Progenitor cell of endocrine pancreas (in vitro differentiated cells): ENCODE measurements around the gene ENTPD8. TPM values are rescaled to one million over a fixed set of nuclear protein-coding genes. Genes with fewer than 3 reads are reported as not detected.

Experiments
- DNase-seq: peaks from one replicate; pipeline ENCODE4 v3.0.0; 2021; ENCODE audit warnings: low spot score; ENCODE audit not compliant: unreplicated experiment
- H3K27ac Mint-ChIP-seq: 2 replicates; pipeline ENCODE4 v1.8.0; 2021; ENCODE audit warnings: mild to moderate bottlenecking, moderate library complexity, mixed read lengths
- H3K27me3 Mint-ChIP-seq: 2 replicates; pipeline ENCODE4 v1.8.0; 2021; ENCODE audit warnings: mixed read lengths
- H3K36me3 Mint-ChIP-seq: 2 replicates; pipeline ENCODE4 v1.8.0; 2022; ENCODE audit warnings: mixed read lengths; ENCODE audit not compliant: insufficient read depth
- H3K4me1 Mint-ChIP-seq: 2 replicates; pipeline ENCODE4 v1.8.0; 2021; ENCODE audit warnings: low read depth, mixed read lengths
- H3K4me3 Mint-ChIP-seq: 2 replicates; pipeline ENCODE4 v1.8.0; 2021; ENCODE audit warnings: low read depth, mild to moderate bottlenecking, moderate library complexity, mixed read lengths
- H3K9me3 Mint-ChIP-seq: 2 replicates; pipeline ENCODE4 v1.8.0; 2021; ENCODE audit warnings: low read depth, mixed read lengths
- total RNA-seq: library from RNA; stranded (reverse); gene quantifications from 2 replicates; pipeline ENCODE4 v1.2.1, GENCODE V29; 2021
- TF ChIP-seq, protein P1 (sequence below): fragments of 200-600 bp; sonication (generic); IDR thresholded peaks from one replicate; pipeline ENCODE4 v1.5.0; 2021; ENCODE audit warnings: antibody characterized with exemption, mild to moderate bottlenecking; ENCODE audit not compliant: unreplicated experiment

The ENTPD8 gene
- total RNA-seq, 1 donor from 2014 or later = 2.7 TPM

DNA sequence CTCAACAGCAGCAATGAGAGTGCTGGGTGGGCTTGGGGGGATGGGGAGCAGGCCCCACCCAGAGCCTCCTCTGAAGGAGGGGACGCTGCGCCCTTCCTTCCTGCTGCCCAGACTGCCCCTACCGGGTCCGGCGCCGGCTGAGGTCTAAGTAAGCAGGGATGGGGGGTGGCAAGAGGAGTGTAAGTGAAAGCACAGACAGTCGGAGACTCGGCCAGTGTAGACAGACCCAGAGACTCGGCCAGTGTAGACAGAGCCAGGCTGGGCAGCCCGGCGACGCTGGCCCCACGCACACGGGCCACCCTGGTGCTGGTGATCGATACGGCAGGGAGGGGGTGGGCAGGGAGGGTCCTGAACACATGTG lies 7.4 kb upstream of the ENTPD8 start:
- Mint-ChIP-seq H3K9me3 (no peaks in the 10 kb centered on the region), H3K27ac (no peak overlapping the region), H3K4me1 (peaks cover 5% of the 10 kb centered on the region), H3K4me3 (no peak overlapping the region), H3K27me3 (peaks cover 4% of the 10 kb centered on the region), H3K36me3 (no peaks in the 10 kb centered on the region)
- DNase-seq = no peak
- TF ChIP-seq, protein P1, sequence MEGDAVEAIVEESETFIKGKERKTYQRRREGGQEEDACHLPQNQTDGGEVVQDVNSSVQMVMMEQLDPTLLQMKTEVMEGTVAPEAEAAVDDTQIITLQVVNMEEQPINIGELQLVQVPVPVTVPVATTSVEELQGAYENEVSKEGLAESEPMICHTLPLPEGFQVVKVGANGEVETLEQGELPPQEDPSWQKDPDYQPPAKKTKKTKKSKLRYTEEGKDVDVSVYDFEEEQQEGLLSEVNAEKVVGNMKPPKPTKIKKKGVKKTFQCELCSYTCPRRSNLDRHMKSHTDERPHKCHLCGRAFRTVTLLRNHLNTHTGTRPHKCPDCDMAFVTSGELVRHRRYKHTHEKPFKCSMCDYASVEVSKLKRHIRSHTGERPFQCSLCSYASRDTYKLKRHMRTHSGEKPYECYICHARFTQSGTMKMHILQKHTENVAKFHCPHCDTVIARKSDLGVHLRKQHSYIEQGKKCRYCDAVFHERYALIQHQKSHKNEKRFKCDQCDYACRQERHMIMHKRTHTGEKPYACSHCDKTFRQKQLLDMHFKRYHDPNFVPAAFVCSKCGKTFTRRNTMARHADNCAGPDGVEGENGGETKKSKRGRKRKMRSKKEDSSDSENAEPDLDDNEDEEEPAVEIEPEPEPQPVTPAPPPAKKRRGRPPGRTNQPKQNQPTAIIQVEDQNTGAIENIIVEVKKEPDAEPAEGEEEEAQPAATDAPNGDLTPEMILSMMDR = no peak

DNA sequence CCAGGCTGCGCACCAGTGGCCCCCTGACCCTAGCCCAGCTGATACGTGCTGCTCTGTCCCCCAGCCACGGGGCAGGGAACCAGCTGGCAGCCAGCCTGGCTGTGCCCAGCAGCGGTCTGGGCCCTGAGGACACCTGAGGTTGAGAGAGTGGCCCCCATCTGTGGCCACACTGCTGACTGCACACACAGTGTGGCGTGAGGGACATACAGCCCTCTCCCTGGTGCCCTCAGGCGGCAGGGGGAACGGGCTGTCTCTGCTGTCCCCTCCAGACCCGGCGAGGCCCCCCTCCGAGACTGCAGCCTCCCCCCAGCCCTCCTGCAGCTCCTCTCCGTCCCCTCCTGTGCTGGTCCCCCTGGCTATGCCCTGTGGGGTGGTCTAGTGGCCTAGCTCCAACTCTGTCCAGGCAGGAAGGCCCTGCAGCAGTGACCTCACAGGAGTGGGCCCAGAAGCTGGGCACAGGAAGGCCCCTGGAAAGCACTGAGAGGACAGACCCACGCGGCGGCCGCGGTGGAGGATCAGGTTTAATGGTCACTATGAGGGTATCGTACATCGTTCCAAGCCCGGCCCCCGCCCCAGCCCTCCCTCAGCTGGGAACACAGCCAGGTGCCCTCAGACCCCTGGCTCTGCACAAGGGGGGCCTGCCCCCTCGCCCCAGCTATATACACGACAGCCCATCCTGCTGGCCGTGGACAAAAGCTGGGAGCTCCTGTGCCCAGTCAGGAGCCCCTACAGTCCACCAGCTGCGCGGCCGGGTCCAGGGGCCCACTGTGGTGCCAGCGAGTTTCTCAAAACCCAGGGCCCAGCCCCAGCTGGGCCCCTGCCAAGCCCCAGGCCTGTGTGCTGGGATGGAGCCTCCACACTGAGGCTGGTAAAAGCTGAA lies 6.8 kb upstream of the ENTPD8 start:
- Mint-ChIP-seq H3K36me3 (no peaks in the 10 kb centered on the region), H3K4me1 (peaks cover 5% of the 10 kb centered on the region), H3K9me3 (no peaks in the 10 kb centered on the region), H3K27me3 (peaks cover 6% of the 10 kb centered on the region), H3K4me3 (no peak overlapping the region), H3K27ac (no peak overlapping the region)
- no peak for DNase-seq
- TF ChIP-seq, protein P1 = no peak

DNA sequence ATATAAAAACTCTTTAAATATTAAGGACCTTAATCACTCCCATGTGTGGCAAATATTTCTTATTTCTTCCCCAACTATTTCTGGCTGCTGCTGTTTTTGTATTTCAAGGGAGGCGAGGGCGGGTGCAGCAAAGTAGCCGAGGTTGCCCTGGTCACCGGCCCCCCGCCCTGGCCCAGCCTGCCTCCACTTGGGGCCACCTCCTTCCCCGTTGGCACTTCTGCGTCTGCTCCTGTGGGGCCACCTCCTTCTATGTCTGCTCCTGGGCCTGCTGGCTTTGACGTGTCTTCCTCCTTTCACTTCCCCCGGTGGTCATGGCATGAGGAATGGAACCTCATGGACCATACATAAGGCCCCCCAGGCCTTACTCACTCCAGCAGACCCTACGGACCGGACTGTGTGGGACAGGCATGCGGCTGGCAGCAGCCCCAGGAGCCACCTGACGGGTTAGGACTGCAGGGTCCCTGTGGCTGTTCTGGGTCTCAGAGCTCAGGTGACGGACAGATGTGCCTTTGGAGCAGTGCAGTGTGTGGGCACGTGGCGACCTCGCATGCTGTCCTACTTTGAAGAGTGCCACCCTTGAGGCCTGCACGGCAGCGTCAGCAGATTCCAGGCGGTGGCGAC lies 5.8 kb upstream of the ENTPD8 start:
- Mint-ChIP-seq H3K36me3 (no peaks in the 10 kb centered on the region), H3K9me3 (no peaks in the 10 kb centered on the region), H3K27me3 (peaks cover 7% of the 10 kb centered on the region), H3K27ac (no peak overlapping the region), H3K4me3 (no peak overlapping the region), H3K4me1 (peaks cover 6% of the 10 kb centered on the region)
- DNase-seq = no peak
- TF ChIP-seq, protein P1 = no peak

DNA sequence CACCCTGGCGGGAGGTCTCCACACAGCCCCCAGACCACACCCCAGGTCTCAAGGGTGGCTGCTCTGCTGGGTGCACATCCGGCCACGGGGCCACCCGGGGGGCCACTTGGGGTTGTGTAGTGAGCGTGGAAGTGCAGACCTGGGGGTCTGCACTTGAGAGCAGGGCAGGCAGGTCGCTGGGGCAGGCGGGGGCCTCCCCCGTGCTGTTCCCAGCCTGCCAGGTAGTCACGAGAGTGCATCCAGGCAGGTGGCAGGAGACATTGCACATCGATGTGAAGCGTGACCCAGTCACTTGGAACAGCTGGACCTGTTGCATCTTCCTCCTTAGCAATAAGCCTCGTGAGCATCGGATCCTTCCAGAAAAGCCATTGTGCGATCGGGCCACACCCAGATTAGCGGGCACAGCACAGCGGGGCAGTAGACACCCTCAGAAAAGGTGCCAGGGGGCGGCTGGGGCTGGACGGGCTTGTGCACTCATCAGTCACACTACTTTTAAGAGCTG lies 4.8 kb upstream of the ENTPD8 start:
- H3K9me3 Mint-ChIP-seq = no peaks in the 10 kb centered on the region
- peaks cover 8% of the 10 kb centered on the region for H3K27me3 Mint-ChIP-seq
- TF ChIP-seq, protein P1 = no peak

DNA sequence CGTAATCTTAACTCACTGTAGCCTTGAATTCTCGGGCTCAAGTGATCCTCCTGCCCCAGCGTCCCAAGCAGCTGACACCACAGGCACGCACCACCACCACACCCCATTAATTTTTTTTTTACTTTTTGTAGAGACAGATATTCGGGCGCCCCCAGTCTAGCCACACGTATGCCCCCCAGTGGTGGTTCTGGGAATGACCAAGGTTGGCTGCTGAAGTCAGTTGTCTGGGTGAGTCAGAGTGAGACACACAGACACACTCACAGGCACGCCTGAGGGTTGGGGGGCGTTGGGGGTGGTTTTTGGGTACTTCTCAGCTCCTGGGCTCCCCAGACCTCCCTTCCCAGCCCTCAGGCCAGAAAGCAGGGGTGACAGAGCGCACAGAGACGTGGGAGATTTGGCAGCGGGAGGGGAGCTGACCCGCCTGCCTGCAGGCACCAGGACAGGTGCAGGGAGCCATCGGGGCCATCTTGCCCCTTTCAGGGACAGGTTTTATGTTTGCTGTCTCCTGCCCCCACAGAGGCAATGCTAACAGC lies 4.2 kb upstream of the ENTPD8 start:
- TF ChIP-seq, protein P1 = peak; percentile 80
- H3K4me3 Mint-ChIP-seq = peak overlapping the region; percentile 51
- peaks cover 7% of the 10 kb centered on the region for H3K4me1 Mint-ChIP-seq
- H3K36me3 Mint-ChIP-seq = no peaks in the 10 kb centered on the region
- DNase-seq = peak; percentile 72
- H3K27ac Mint-ChIP-seq = peak overlapping the region; percentile 65
- no peaks in the 10 kb centered on the region for H3K9me3 Mint-ChIP-seq
- peaks cover 8% of the 10 kb centered on the region for H3K27me3 Mint-ChIP-seq

More for the DNA sequence above, 4.8 kb upstream of the ENTPD8 start:
- Mint-ChIP-seq H3K27ac (no peak overlapping the region), H3K4me3 (no peak overlapping the region), H3K36me3 (no peaks in the 10 kb centered on the region), H3K4me1 (peaks cover 7% of the 10 kb centered on the region)
- no peak for DNase-seq
